ENCODE results near the gene EXOC4. TPM values are rescaled to one million over a fixed set of nuclear protein-coding genes. Genes with fewer than 3 reads are reported as not detected.

The EXOC4 gene
- total and polyA plus RNA-seq, 2 donors from 2014 or later = 22.8 to 78.7 TPM

DNA sequence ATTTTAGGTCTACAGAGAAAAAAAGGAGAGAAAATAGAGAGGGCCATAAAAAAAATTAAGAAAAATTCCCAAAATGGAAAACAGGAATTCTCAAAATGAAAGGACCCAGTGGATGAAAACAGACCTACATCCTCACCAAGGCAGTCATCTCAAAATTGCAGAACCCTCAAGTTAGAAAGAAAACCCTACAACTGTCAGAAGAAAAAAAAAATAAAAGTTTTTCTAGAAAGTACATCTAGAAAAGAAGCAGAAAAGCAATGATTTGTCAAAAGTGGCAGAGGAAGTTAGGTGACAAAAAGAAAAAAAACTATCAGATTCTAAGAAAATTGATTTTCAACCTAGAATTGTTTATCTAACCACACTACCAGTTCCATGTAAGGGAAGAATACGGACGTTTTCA, 706.6 kb downstream of the EXOC4 start:
- Histone ChIP-seq H3K9ac (ENCODE audit: low read length in 3 of 3) (no peak overlapping the region), H3K4me1 (ENCODE audit: control insufficient read depth in 2 of 3, insufficient read depth in 2 of 3, low read depth in 1 of 3, low read length in 3 of 3) (peaks cover 0 to 2% (median 0%) of the 10 kb centered on the region in 3 donors), H3K27me3 (ENCODE audit: control insufficient read depth, insufficient read depth, low read length) (no peaks in the 10 kb centered on the region), H3K27ac (ENCODE audit: low read depth in 2 of 2, low read length in 2 of 2) (no peak overlapping the region), H3K4me3 (ENCODE audit: low read length in 3 of 3) (no peak overlapping the region), H3K9me3 (ENCODE audit: control insufficient read depth in 2 of 3, insufficient read depth in 1 of 3, low read length in 3 of 3) (no peaks in the 10 kb centered on the region), H3K36me3 (ENCODE audit: control insufficient read depth in 2 of 3, insufficient read depth in 3 of 3, low read length in 3 of 3) (peaks cover 0 to 3% (median 0%) of the 10 kb centered on the region in 3 donors)
- no peak for DNase-seq
- intact Hi-C loops (cut with DNase I) = no loop called here
- FAIRE-seq = no peak
- TF ChIP-seq CTCF (IDR thresholded peaks at IDR 0.05; ENCODE audit: borderline replicate concordance, extremely low read depth, insufficient read depth) = no peak

DNA sequence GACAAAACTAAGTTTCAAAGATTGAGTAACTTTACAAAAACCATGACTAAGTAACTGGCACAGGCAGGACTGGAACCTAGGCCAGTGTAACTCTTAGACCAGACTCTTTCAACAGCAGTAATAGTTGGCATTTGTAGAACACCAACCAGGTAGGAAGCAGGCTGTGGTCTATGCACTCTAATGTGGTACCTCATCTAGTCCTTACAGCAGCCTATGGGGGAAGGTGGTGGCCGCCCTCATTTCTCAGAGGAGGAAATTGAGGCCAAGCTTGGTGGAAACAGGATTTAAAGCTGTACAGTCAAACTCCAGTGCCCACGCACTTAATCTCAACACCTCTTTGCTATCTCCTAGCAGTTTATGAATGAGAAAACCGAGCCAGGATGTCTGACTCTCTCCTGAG, 708.8 kb downstream of the EXOC4 start:
- Histone ChIP-seq H3K9ac (ENCODE audit: low read length in 3 of 3) (no peak overlapping the region), H3K27me3 (ENCODE audit: control insufficient read depth, insufficient read depth, low read length) (no peaks in the 10 kb centered on the region), H3K36me3 (ENCODE audit: control insufficient read depth in 2 of 3, insufficient read depth in 3 of 3, low read length in 3 of 3) (peaks cover 0 to 3% (median 0%) of the 10 kb centered on the region in 3 donors), H3K4me1 (ENCODE audit: control insufficient read depth in 2 of 3, insufficient read depth in 2 of 3, low read depth in 1 of 3, low read length in 3 of 3) (peaks cover 0 to 2% (median 0%) of the 10 kb centered on the region in 3 donors), H3K27ac (ENCODE audit: low read depth in 2 of 2, low read length in 2 of 2) (no peak overlapping the region), H3K4me3 (ENCODE audit: low read length in 3 of 3) (no peak overlapping the region), H3K9me3 (ENCODE audit: control insufficient read depth in 2 of 3, insufficient read depth in 1 of 3, low read length in 3 of 3) (no peaks in the 10 kb centered on the region)
- TF ChIP-seq CTCF (IDR thresholded peaks at IDR 0.05; ENCODE audit: borderline replicate concordance, extremely low read depth, insufficient read depth) = no peak
- intact Hi-C loops (cut with DNase I) = loop anchor here (5.0 kb wide), 1 partner anchor 389 kb away; no protein-coding TSS in a partner anchor
- FAIRE-seq (no peak), DNase-seq (no peak)

GRCh38 chr7:133962646-133963045, 709.8 kb downstream of the EXOC4 start:
- no peak for TF ChIP-seq CTCF (IDR thresholded peaks at IDR 0.05; ENCODE audit: borderline replicate concordance, extremely low read depth, insufficient read depth)
- peaks cover 0 to 2% (median 0%) of the 10 kb centered on the region in 3 donors for H3K4me1 ChIP-seq (ENCODE audit: control insufficient read depth in 2 of 3, insufficient read depth in 2 of 3, low read depth in 1 of 3, low read length in 3 of 3)
- H3K27me3 ChIP-seq (ENCODE audit: control insufficient read depth, insufficient read depth, low read length) = no peaks in the 10 kb centered on the region
- DNase-seq (no peak), FAIRE-seq (no peak)
- H3K9ac ChIP-seq (ENCODE audit: low read length in 3 of 3) = no peak overlapping the region
- H3K4me3 ChIP-seq (ENCODE audit: low read length in 3 of 3) = no peak overlapping the region
- H3K27ac ChIP-seq (ENCODE audit: low read depth in 2 of 2, low read length in 2 of 2) = no peak overlapping the region
- no peaks in the 10 kb centered on the region for H3K9me3 ChIP-seq (ENCODE audit: control insufficient read depth in 2 of 3, insufficient read depth in 1 of 3, low read length in 3 of 3)
- intact Hi-C loops (cut with DNase I) = loop anchor here (5.0 kb wide), 1 partner anchor 390 kb away; no protein-coding TSS in a partner anchor
- H3K36me3 ChIP-seq (ENCODE audit: control insufficient read depth in 2 of 3, insufficient read depth in 3 of 3, low read length in 3 of 3) = peaks cover 0 to 3% (median 0%) of the 10 kb centered on the region in 3 donors

DNA sequence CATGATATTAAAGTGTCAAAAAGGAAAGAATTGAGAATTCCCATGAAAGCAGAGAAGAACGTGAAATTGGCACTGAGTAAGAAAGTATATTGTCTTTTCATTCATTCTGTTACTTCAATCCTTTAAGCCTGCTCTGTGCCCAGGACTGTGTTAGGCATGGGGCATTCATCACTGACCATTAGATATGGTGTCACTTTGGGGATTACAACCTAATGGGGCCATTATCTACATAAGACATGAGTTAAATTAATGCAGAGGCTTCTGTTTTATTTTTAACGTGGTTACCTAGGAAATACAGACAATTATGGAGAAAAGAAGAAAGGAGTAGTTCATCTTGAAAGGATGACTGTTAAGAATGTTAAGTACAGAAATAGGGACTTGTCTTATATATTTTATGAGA, 710.8 kb downstream of the EXOC4 start:
- Histone ChIP-seq H3K27ac (ENCODE audit: low read depth in 2 of 2, low read length in 2 of 2) (no peak overlapping the region), H3K9ac (ENCODE audit: low read length in 3 of 3) (no peak overlapping the region), H3K9me3 (ENCODE audit: control insufficient read depth in 2 of 3, insufficient read depth in 1 of 3, low read length in 3 of 3) (no peaks in the 10 kb centered on the region), H3K4me1 (ENCODE audit: control insufficient read depth in 2 of 3, insufficient read depth in 2 of 3, low read depth in 1 of 3, low read length in 3 of 3) (no peaks in the 10 kb centered on the region), H3K4me3 (ENCODE audit: low read length in 3 of 3) (no peak overlapping the region), H3K27me3 (ENCODE audit: control insufficient read depth, insufficient read depth, low read length) (no peaks in the 10 kb centered on the region), H3K36me3 (ENCODE audit: control insufficient read depth in 2 of 3, insufficient read depth in 3 of 3, low read length in 3 of 3) (peaks cover 0 to 3% (median 0%) of the 10 kb centered on the region in 3 donors)
- no peak for TF ChIP-seq CTCF (IDR thresholded peaks at IDR 0.05; ENCODE audit: borderline replicate concordance, extremely low read depth, insufficient read depth)
- intact Hi-C loops (cut with DNase I) = loop anchor here (5.0 kb wide), 1 partner anchor 391 kb away; no protein-coding TSS in a partner anchor
- no peak for FAIRE-seq
- no peak for DNase-seq

All from kidney (tissue), 14 donors.